HT1080 (cell line): ENCODE measurements around the gene MAP4K2. TPM values are rescaled to one million over a fixed set of nuclear protein-coding genes. Genes with fewer than 3 reads are reported as not detected.
"Not testable (repeated sequence)": the region's sequence is repeated elsewhere in the genome, so short reads cannot be mapped to it uniquely, and the experiment has no call there.

ENCODE experiments used
- DNase-seq: peaks from one replicate; pipeline ENCODE4 v3.0.0-alpha.2; 2015; ENCODE audit warnings: low read depth
- total RNA-seq: library from RNA; depleted of rRNA; stranded (reverse); fragments of >200 nt; shearing (Covaris generic); gene quantifications from 2 replicates; pipeline ENCODE4 v1.2.3, GENCODE V29; 2014

Gene MAP4K2
- total RNA-seq, 1 experiment from 2014 or later: 23.3 TPM

DNA sequence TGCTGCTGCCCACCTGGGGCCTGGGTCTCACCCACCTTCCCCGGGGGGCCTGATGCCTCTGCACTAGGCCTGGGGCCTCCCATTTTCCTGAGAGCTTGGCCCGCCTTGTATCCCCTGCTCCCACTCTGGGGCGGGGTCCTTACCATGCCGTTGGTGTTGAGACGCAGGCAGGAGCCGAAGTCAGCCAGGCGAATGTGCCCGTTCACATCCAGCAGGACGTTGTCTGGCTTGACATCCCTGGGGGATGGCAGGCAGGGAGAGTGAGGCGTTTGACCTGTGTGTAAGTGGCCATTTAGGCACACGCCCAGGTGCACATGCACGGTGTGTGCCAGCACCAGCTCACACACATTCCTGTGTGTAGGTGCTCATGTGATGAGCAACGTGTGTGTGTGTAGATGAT lies 36.3 kb upstream of the MAP4K2 start:
- DNase-seq: no peak

DNA sequence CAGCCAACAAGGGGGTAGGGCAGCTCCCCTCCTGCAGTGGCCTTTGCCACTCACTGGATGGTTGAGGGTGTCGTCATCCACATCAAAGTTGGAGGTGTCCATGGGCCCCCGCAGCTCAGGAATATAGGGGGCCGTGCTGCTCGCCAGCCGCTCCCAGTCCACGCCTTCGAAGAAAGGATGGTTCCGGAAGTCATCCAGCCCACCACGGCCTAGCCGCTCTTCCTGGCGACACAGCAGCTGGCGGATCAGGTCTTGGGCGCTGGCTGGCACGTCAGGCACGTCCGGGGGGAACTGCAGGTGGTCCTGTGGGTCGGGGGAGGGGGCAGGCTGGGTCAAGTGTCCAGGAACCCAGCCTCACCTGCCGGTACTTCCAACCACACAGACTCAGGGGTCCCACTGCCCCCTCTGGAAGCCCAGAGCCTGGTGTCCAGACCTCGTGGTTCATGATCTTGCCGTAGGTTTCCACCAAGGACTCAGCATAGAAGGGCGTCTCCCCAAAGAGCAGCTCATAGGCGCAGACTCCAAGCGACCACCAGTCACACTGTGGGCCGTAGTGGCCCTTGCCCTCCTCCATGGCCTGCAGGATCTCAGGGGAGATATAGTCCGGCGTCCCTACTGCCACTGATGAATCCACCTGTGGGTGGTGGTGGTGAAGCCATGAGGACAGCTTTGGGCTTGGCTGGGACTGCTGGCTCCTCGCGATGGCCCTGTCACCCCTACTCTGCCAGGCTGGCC lies 35.8 kb upstream of the MAP4K2 start:
- DNase-seq: no peak

DNA sequence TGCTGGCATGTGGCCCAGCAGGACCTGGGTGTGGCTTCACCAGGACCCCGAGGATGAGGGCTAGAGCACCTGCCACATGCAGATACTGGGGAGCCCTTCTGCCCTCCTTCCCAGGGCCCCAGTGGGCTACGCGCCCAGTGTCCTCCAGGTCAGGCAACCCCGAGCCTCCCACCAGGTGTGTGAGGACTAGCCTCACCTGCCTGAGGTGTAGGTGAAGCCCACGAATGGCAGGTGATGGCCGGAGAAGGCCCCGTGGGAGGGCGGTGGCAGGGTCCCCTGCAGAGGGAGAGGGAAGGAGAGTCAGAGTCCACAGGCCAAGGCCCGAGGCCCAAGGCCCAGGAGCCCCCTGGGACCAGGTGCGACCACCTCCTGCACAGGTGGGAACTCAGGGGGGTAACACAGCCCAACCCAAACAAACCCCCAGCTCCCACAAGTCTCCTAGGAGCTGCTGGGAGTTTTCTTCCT lies 34.9 kb upstream of the MAP4K2 start:
- no peak for DNase-seq

DNA sequence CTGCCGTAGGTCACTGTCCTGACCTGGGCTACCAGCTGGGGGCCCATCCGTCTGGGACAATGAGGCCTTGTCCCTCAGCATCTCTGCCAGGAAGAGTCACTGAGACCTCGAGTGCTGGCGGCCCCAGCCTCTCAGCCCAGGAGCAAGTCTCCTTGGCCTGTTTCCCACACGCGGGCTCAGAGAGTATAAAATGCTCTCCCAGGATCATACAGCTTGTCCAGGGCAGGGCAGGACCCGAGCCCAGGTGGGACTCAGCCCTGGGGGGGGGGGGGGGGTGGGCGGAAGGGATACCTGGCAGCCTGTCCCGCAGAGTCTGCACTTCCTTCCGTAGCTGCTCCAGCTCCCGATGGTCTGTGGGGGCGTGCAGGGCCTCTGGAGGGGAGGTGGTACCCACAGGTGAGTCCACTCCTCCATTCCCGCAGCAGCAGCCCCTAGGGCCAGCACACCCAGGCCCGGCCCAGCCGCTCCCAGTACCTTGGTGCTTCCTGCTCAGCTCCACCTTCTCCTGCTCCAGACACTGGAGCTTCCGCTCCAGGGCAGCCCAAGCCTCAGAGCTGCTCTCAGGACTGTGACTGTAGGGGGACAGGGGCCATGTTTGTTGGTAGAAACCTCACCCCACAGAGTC lies 33.5 kb upstream of the MAP4K2 start:
- no peak for DNase-seq

DNA sequence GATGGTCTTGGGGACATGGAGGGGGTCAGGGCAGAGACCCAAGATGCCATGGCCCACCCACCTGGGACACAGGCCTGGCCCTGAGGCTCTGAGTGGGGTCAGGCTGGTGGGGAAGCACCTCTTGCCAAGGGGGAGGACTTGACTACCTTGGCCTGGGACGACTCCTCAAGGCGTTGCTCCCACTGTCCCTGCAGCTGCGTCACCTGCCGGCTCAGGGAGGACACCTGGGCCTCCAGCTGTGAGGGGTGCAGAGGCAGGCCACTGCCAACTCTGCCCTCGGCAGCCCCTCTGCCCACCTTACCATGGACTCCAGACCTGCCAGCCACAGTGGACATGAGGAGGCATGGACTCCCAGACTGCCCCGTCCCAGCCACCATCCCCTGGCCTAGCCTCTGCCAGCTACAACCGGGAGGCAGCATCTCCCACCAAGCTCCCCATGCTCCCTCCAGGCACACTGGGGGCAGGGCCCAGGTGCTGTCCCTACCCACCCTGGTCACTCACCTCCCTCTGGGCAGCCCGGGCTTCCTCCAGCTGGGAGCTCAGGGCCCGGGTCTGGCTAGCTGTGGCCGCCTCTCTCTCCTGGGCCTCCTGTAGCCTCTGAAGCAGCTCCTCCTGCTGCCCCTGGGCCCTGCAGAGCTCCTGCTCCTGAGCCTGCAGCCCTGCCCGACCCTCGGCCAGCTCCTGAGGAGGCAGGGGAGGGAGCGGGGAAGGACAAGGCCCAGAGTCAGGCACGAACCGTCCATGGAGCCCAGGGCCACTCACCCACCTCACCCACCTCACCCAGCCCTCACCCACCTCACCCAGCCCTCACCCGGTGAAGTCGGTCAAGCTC lies 32.8 kb upstream of the MAP4K2 start:
- DNase-seq: no peak

DNA sequence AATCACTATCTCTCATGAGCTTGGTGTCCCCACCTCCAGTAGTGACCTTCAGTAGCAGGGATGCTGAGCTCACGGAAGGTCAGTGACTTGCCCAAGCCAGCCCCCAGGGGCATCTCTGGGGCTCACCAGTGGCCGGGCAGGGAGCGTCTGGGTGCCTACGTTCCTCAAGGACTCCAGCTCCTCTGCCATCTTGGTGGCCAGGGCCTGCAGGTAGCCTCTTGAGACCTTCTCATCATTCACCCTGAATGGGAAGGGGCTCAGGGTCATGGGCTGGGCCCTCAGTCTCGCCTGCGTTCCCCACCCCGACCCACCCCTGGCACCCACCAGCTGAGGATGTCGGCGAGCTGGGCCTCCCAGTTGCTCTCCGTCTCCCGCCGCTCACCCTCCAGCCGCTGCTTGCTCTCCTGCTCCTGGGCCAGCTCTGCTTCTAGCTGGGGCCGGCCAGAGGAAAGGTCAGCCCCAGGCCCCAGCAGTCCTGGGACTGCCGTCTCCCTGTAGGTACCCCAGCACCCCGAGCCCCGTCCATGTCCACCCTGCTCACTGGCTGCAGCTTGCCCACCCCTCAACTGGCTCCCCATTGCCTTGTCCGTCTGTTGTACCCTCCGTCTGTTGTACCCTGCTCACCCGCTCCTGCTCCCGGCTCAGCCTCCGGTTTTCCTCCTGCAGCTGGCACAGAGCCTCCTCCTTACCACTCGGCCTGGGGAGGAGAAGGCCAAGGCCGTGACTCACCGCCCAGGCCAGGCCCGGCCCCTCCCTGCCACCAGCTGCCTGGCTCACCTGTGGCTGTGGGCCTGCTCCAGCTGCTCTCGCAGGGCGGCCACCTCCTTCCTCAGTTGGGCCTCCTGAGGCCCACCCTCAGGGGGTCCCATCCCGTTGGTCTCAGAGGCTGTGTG lies 32.0 kb upstream of the MAP4K2 start:
- DNase-seq: peak; percentile 84

DNA sequence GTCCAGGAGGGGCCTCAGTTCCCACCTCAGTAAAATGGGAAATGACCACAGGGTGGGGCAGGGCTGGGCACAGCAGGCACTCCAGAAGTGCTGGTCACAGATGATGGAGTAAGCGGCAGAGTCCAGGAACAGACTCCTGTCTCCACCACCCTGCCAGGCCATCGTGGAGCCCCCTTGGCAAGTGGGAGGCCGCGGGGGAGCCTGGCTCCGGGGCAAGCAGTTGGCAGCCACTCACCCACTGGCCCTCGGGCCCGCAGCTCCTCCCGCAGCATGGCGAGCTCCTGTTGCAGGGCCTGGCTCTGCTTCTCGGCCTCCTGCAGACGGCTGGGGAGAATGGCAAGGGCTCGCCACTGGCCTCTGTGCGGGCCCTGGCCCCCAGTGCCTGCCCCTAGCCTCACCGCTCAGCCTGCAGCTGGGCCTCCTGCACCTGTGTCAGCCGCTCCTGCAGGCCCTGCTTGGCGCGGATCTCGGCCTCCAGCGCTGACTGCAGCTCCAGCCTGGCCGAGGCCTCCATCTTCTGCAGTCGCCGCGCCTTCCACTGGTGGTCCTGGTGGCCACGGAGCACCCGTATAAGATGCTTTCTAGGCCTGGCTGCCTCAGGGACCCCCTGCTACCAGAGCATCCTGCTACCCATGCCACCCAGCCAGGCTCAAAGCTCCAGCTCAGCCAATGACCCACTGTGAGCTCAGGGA lies 31.2 kb upstream of the MAP4K2 start:
- DNase-seq: no peak

DNA sequence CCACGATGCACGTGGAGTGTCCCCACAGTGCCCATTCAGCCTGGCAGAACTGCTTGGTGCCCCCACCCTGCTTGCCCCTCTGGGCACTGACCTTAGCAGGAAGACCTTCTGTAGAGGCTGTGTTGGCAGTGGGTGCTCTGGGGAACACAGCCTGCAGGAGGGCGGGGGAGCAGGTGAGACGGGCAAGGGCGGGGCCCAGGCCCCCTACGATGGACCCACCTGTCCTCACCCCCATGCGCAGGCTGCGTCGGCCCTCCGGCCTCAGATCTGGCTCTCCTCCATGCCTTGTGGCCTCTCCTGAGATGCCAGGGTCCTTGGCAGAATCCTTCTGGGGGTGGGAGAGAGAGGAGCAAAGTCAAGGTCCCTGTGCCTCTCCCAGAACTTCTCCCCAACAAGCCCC lies 30.5 kb upstream of the MAP4K2 start:
- DNase-seq: no peak

DNA sequence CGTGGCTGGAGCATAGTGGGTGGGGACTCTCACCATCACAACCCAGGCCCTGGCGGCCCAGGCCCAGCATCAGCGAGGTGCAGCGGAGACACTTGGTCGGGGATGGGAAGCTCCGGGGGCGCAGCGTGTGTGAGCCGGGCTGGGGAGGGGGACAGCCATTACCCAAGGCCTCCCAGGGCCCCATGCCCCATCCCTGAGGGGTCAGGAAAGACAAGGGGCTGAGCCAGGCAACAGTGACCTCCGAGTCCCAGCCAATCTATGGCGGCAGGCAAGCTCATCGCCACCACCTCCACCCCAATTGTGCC lies 30.1 kb upstream of the MAP4K2 start:
- no peak for DNase-seq

DNA sequence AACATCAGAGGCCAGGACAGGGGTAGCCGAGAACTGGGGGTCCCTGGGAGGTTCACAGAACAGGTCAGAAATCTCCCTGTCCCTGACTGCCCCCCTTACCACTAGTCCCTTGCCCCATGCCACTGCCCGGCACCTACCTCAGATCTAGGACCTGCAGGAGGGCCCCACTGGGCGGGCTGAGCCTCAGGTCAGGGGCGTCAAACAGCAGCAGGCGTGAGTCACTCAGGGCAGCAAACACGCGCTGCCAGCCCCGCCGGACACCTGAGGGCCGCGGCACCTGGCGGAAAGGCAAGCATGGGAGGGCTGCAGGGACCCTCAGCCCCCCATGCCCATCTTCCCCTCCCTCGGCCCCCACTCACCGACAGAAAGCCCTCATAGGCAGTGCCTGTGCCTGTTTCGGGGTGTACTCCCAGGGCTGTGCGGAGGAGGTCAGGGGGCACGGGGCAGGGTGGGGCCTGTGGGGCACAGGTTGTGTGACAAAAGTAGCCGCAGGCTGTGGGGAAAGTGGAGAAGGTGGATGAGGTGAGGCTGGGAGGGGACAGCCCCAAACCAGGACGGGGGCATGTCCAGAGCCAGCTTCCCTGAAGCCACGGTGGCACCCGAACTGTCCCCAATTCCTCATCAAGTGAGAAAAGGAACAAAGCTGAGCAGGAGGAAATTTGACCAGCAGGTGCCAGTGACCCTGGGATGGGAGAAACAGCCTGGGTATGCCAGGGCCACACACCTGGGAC lies 29.6 kb upstream of the MAP4K2 start:
- DNase-seq: no peak

DNA sequence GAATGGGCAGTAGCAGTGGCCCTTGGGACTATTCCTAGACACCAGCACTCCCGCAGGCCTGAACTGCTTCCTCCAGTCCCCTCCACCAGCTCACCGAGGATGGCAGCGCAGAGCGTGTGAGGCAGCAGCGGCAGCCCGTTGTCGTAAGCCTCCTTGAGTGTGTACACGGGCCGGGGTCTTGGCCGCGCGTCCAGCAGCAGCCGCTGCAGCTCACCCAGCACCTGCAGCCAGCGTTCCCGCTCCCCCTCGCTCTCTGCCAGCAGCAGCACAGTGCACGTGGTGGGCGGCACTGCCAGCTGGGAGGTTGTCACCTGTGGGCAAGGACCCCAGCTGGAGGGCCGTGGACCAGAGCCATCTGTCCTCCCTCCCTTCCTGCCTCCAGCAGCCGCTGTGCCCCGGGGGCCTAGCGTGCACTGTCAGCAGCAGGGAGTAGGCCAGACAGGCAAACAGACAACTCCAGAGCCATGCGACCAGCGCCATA lies 28.4 kb upstream of the MAP4K2 start:
- DNase-seq: no peak

DNA sequence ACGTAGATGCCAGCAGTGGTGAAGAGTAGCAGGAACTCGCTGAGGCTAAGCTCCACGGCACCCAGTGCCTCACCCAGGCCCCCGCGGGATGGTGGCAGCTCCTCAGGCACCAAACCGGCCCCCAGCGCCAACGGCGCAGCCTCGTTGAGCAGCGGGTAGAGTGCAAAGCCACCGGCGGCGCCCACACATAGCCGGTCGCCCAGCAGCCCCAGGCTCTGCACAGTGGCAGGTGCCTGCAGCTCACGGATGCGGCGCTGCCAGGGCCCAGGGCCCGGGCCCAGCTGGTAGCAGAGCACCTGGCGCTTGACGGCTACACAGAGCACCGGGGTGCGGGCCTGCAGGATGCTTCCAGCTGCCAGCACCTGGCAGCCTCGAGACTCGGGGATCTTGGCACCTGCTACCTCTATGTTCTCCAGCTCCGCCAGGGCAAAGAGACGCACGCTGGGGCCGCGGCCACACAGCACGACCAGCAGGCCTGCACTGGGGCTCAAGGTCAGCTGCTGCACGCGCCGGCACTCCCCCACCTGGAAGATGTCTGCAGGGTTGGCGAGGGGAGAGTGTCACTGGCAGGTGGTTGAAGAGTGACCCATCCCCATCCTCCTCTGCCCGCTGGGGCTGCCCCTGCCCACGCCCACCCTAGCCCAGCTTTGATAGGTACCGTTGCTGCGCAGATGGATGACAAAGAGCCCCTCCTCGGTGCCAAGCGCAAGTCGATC lies 26.7 kb upstream of the MAP4K2 start:
- no peak for DNase-seq

DNA sequence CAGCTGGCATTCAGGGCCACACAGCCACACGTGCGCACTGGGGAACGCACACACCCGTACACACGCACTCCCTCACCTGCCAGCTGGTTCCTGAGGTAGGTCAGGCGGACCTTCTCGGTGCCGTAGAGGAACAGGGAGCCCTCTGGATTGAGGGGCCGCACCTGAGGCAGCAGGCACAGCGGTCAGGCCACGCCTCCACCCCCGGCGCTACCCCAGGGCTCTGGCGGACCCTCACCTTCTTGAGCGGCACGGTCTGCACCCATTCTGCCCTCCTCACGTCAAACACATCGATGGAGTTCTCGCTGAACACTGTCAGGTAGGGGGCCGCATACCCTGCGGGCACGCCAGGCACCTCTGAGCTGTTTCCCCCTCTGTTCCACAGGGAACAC lies 24.4 kb upstream of the MAP4K2 start:
- DNase-seq: no peak

DNA sequence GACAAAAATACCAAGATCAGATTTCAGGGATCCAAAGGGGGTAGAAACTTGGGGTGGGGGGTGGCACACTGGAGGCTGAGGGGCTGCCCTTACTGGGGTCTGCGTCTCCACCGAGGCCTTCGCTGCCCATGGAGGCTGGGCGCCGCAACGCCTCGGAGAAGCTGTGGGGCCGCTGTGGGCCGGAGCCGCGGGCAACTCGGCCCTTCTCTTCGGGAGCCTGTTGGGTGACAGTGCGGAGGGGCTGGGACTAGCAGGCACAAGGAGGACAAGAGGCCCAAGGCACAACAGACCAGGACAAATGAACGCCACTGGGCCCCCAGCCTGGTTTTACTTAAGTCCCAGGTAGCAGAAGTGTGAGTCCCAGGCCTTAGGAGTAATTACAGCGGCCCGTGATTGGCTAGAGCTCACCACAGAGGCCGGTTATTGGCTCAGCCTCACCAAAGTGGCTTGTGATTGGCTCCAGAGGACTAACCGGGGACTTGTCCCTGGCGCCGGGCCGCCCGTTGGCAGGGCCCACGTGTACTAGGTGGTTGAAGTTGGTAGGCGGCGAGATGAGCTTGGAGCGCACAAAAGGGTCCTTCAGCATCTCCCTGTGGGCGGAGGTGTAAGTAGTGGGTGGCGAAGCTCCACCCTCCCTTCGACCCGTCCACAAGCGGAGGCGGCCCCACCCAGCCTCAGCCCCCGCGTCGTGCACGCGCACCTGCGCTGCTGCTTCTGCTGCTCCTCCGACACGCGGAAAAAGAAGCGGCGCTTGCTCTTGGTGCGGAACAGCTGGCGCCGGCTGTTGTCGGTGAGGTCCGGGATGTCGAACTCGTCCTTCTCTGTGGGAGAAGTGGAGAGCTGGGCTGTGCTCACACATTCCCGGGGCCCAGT lies 23.8 kb upstream of the MAP4K2 start:
- DNase-seq: no peak

DNA sequence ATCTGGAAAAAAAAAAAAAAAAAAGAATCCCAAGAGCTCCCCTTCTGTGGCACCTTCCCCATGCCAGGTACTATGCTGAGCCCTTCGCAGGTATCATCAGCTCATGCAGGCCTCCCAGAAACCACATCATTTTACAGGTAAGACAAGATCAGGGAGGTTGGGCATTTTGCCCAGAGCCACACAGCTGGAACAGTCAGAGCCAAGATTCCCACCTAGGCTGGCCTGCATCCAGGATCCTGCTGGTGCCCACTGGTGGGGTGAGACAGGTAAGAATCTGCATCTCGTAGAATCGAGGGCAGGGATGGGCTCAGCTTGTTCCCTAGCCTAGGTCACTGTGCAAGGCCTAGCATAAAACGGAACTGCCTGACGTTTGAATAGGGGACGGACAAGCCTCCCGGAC lies 23.0 kb upstream of the MAP4K2 start:
- DNase-seq: no peak

DNA sequence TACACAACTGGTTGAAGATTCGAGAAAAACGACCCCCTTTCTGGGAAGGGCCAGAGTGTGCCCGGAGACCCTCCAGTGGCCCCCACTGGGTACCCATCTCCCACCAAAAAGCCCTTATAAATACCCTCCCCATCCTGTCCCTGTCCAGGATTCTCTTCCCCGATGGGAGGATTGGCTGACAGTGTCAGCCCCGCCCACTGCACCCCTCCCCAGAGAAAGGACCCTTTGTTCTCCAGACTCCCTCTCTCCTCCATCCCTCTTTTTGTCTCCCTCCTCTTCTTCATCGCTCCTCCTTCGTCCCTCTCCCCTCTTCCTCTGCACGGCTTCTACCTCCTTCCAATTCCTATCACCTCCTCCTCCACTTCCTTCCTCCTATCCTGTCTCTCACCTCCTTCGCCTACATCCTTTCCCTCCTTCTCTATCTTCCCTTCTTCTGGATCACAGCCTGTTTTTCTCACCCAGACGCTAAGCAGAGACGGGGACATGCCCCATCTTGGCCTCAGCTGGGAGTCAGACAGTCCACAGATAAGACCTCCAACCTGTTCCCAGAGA lies 20.6 kb upstream of the MAP4K2 start:
- DNase-seq: no peak

DNA sequence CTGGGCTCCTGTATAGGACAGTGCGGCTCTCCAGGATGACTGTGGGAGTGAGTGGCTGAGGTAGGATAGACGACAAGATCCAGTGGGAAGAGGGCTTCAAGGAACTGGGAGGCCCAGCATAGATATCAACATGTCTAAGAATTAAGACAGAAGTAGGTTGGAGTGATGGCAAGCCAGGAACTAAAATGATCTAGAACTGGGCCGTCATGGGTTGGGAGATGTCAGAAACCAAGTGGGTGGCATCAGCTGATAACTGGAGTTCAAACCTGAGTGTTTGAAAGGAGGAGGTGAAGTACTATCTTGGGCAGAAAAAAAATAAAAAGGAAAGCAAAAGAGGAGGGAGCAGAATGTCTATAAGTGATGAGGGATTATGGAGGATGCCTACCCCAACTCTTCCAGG lies 14.5 kb upstream of the MAP4K2 start:
- no peak for DNase-seq

DNA sequence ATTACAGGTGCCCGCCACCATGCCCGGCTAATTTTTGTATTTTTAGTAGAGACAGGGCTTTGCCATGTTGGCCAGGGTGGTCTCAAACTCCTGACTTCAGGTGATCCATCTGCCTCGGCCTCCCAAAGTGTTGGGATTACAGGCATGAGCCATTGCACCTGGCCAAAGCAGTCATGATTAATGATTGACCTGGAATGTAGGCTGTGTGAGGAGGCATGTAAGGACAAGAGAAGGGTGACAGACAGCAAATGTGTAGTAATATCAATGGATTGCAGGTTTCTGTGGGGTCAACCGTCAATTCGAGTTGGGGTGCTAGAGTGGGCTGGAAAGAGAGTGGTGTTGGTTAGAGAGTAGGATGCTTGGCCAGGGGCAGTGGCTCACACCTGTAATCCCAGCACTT lies 12.4 kb upstream of the MAP4K2 start:
- DNase-seq: not testable (repeated sequence)
